CD14-positive monocyte (primary cell): ENCODE data around the gene CTR9. TPM values are rescaled to one million over a fixed set of nuclear protein-coding genes. Genes with fewer than 3 reads are reported as not detected.

Source experiments
- DNase-seq, 3 donors: peaks; one replicate each; pipeline ENCODE4 v3.0.0-alpha.2; 2011 to 2022
- H2AFZ ChIP-seq: 2 replicates; pipeline ENCODE4 v1.6.0; 2012; ENCODE audit warnings: mild to moderate bottlenecking, low read depth, low read length, inconsistent platforms; ENCODE audit not compliant: insufficient read depth, poor library complexity, severe bottlenecking
- H3K27ac ChIP-seq, 2 donors: 1 replicate in 1 of 2; 2 replicates in 1 of 2; pipeline ENCODE4 v1.5.1; 2012 to 2013; ENCODE audit warnings: low read length in 2 of 2, control low read depth in 1 of 2, inconsistent platforms in 1 of 2, low read depth in 1 of 2, mild to moderate bottlenecking in 1 of 2
- H3K27me3 ChIP-seq, 2 donors: one replicate each; pipeline versions ENCODE4 v1.6.0 to v1.6.1; 2011 to 2013; ENCODE audit warnings: low read length in 2 of 2; ENCODE audit not compliant: control insufficient read depth in 2 of 2, insufficient read depth in 2 of 2
- H3K36me3 ChIP-seq, 2 donors: replicated peaks in 1 of 2; 1 replicate in 1 of 2; 2 replicates in 1 of 2; pipeline versions ENCODE4 v1.5.1 to v1.6.1; 2012 to 2013; ENCODE audit warnings: low read length in 2 of 2, control low read depth in 1 of 2, inconsistent platforms in 1 of 2, mild to moderate bottlenecking in 1 of 2; ENCODE audit not compliant: insufficient read depth in 2 of 2, control insufficient read depth in 1 of 2
- H3K4me1 ChIP-seq, 2 donors: 1 replicate in 1 of 2; 2 replicates in 1 of 2; pipeline versions ENCODE4 v1.5.1 to v1.6.1; 2012 to 2013; ENCODE audit warnings: low read length in 2 of 2, control low read depth in 1 of 2, inconsistent platforms in 1 of 2, mild to moderate bottlenecking in 1 of 2, moderate library complexity in 1 of 2; ENCODE audit not compliant: insufficient read depth in 2 of 2, control insufficient read depth in 1 of 2
- H3K4me2 ChIP-seq: replicated peaks from 2 replicates; pipeline ENCODE3; 2012; ENCODE audit warnings: low read length, moderate library complexity, mild to moderate bottlenecking; ENCODE audit not compliant: poor library complexity, severe bottlenecking; ENCODE audit errors: extremely low read depth
- H3K4me3 ChIP-seq, 3 experiments: fragments of 200-600 bp in 1 of 3; sonication (generic) in 1 of 3; replicated peaks in 1 of 3; 1 replicate in 2 of 3; 2 replicates in 1 of 3; pipeline ENCODE4 v1.5.1; 2011 to 2013; ENCODE audit warnings: low read length in 3 of 3, mild to moderate bottlenecking in 3 of 3, control low read depth in 2 of 3, low read depth in 2 of 3, inconsistent platforms in 1 of 3, moderate library complexity in 1 of 3
- H3K79me2 ChIP-seq: 2 replicates; pipeline ENCODE4 v1.6.0; 2012; ENCODE audit warnings: mild to moderate bottlenecking, control low read depth, inconsistent platforms, low read length, moderate library complexity; ENCODE audit not compliant: insufficient read depth
- H3K9ac ChIP-seq: 2 replicates; pipeline ENCODE4 v1.6.0; 2017; ENCODE audit warnings: low read length, mild to moderate bottlenecking; ENCODE audit not compliant: insufficient read depth, poor library complexity, severe bottlenecking
- H3K9me3 ChIP-seq, 2 donors: replicated peaks in 1 of 2; 1 replicate in 1 of 2; 2 replicates in 1 of 2; pipeline versions ENCODE4 v1.5.1 to v1.6.1; 2012 to 2013; ENCODE audit warnings: low read length in 2 of 2, control low read depth in 1 of 2; ENCODE audit not compliant: control insufficient read depth in 1 of 2, insufficient read depth in 1 of 2
- H4K20me1 ChIP-seq: 2 replicates; pipeline ENCODE4 v1.6.0; 2012; ENCODE audit warnings: mild to moderate bottlenecking, low read length, control low read depth, moderate library complexity; ENCODE audit not compliant: insufficient read depth
- H3K27ac Mint-ChIP-seq, 7 donors: one replicate each; pipeline ENCODE4 v1.8.0; 2020; ENCODE audit warnings: mild to moderate bottlenecking in 7 of 7, mixed read lengths in 7 of 7, moderate library complexity in 6 of 7, inconsistent platforms in 2 of 7
- H3K27me3 Mint-ChIP-seq, 3 donors: one replicate each; pipeline ENCODE4 v1.8.0; 2021 to 2022; ENCODE audit warnings: low read depth in 3 of 3, mild to moderate bottlenecking in 3 of 3, mixed read lengths in 3 of 3, moderate library complexity in 3 of 3, inconsistent platforms in 1 of 3
- H3K36me3 Mint-ChIP-seq, 2 donors: one replicate each; pipeline ENCODE4 v1.8.0; 2020; ENCODE audit warnings: mixed read lengths in 2 of 2, inconsistent platforms in 1 of 2, mild to moderate bottlenecking in 1 of 2
- H3K4me1 Mint-ChIP-seq: one replicate; pipeline ENCODE4 v1.8.0; 2020; ENCODE audit warnings: mild to moderate bottlenecking, mixed read lengths
- H3K4me3 Mint-ChIP-seq, 2 donors: one replicate each; pipeline ENCODE4 v1.8.0; 2020; ENCODE audit warnings: mild to moderate bottlenecking in 2 of 2, mixed read lengths in 2 of 2, moderate library complexity in 1 of 2
- H3K9me3 Mint-ChIP-seq, 7 donors: one replicate each; pipeline ENCODE4 v1.8.0; 2020 to 2022; ENCODE audit warnings: mixed read lengths in 7 of 7, mild to moderate bottlenecking in 6 of 7, moderate library complexity in 6 of 7, inconsistent platforms in 2 of 7
- WGBS: methylation state at CpG from one replicate; pipeline ENCODE4 v1.1.5; 2013; ENCODE audit warnings: missing lambda C conversion rate; ENCODE audit not compliant: insufficient coverage; 5-methylcytosine and 5-hydroxymethylcytosine counted together
- intact Hi-C, 2 donors: fragments of 100-400 bp; cut with micrococcal nuclease; formaldehyde crosslinking; loops; one replicate each; pipeline versions ENCODE4 v1.15.0 to v1.15.1; 2023
- polyA plus RNA-seq, 3 donors: library from polyadenylated mRNA; depleted of rRNA in 1 of 3; unstranded in 2 of 3; stranded (reverse) in 1 of 3; fragments of 300-500 nt in 2 of 3; fragments of >200 nt in 1 of 3; fragmentation: Illumina TruSeq in 2 of 3; gene quantifications; 1 replicate in 2 of 3; 2 replicates in 1 of 3; pipeline ENCODE4 v1.2.3, GENCODE V29; 2012 to 2021
- TF ChIP-seq, protein P1 (sequence below): fragments of 200-600 bp; IDR thresholded peaks from one replicate; pipeline ENCODE4 v1.8.0; 2022; ENCODE audit warnings: antibody characterized with exemption, mild to moderate bottlenecking

Gene CTR9
- polyA plus RNA-seq, 3 donors = 5.0 to 37.5 (median 18.3) TPM

DNA sequence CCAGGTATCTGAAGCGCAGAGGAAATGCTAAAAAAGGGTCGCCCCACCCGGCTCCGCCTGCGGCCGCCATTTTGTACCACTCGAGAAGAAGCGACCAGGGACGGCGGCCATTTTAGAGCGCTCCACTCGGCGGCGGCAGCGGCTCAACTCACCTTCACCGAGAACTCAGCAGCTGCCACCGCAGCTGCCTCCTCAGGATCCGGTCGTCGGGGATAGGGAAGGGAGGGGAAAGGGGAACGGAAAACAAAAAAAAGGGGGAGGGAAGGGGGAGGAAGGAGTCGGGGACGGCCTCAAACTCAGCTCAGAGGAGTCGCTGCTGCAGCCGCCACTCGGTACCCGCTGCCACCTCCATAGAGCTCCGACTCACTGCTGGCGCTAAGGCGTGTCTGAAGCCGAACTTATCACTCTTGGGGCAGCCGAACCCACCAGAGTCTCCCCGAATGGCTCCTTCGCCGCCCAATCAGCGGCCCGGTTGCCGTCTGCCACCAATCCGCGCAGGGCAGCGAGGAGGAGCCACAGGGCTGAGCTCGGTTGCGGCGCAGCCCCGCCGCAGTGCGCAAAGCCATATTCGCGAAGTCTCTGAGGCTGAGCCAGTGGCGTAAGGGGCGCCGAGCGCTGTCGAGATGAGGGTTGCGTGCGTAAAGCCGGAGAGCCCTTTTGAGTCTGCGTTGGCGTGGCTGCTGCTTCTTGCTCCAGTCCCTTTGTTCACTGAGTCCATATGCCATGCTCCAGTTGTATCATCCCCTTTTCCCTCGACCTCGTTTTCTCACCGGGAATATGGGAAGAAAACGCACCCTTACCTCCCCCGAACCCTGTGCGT, 57.7 kb downstream of the CTR9 start, which contains the start of gene EIF4G2:
EIF4G2 (minus strand) TSS at position 374 of the 820 bp plus-strand sequence.
- Mint-ChIP-seq H3K4me1 (peaks cover 32% of the 10 kb centered on the region), H3K27me3 (no peaks in the 10 kb centered on the region), H3K27ac (peak within 1 kb of the TSS; percentile 95 to 99 (median 97)), H3K36me3 (peaks cover 33 to 35% of the 10 kb centered on the region in 2 donors), H3K9me3 (no peaks in the 10 kb centered on the region), H3K4me3 (peak within 1 kb of the TSS; percentile 96 to 97)
- peak within 1 kb of the TSS; percentile 98 for H3K9ac ChIP-seq
- H3K4me3 ChIP-seq = peak within 1 kb of the TSS; percentile 95 to 99 (median 95)
- WGBS = under 1% methylated on average over 59 of the region's 65 CpGs
- H3K27ac ChIP-seq = peak within 1 kb of the TSS; percentile 95 to 97
- no peaks in the 10 kb centered on the region for H3K27me3 ChIP-seq
- H3K36me3 ChIP-seq = peaks cover 34 to 35% of the 10 kb centered on the region in 2 donors
- peaks cover 46% of the 10 kb centered on the region for H3K79me2 ChIP-seq
- H2AFZ ChIP-seq = peak within 1 kb of the TSS; percentile 100
- intact Hi-C loops = loop anchor here (2.0 to 10.0 kb wide), 4 partner anchors 48 to 1036 kb away; partner anchors contain the start of genes USP47 (in 1 of the 2) and ZBED5 (in 1 of the 2)
- H4K20me1 ChIP-seq = peaks cover 46% of the 10 kb centered on the region
- no peaks in the 10 kb centered on the region for H3K9me3 ChIP-seq
- peak within 1 kb of the TSS; percentile 91 for H3K4me2 ChIP-seq
- DNase-seq = peak; percentile 99
- TF ChIP-seq, protein P1, sequence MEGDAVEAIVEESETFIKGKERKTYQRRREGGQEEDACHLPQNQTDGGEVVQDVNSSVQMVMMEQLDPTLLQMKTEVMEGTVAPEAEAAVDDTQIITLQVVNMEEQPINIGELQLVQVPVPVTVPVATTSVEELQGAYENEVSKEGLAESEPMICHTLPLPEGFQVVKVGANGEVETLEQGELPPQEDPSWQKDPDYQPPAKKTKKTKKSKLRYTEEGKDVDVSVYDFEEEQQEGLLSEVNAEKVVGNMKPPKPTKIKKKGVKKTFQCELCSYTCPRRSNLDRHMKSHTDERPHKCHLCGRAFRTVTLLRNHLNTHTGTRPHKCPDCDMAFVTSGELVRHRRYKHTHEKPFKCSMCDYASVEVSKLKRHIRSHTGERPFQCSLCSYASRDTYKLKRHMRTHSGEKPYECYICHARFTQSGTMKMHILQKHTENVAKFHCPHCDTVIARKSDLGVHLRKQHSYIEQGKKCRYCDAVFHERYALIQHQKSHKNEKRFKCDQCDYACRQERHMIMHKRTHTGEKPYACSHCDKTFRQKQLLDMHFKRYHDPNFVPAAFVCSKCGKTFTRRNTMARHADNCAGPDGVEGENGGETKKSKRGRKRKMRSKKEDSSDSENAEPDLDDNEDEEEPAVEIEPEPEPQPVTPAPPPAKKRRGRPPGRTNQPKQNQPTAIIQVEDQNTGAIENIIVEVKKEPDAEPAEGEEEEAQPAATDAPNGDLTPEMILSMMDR = no peak
- H3K4me1 ChIP-seq = peaks cover 27 to 43% of the 10 kb centered on the region in 2 donors

- WGBS = under 1% methylated on average over 22 of the region's 29 CpGs
- Histone ChIP-seq H3K9ac (peak overlapping the region; percentile 87), H2AFZ (peak overlapping the region; percentile 100), H3K79me2 (peaks cover 38% of the 10 kb centered on the region), H3K4me2 (peak overlapping the region; percentile 91), H3K9me3 (no peaks in the 10 kb centered on the region), H3K4me3 (peak overlapping the region; percentile 53 to 99 (median 95)), H3K4me1 (peaks cover 27 to 43% of the 10 kb centered on the region in 2 donors), H4K20me1 (peaks cover 38% of the 10 kb centered on the region), H3K27me3 (no peaks in the 10 kb centered on the region), H3K27ac (peak overlapping the region; percentile 95 to 97), H3K36me3 (peaks cover 26 to 27% of the 10 kb centered on the region in 2 donors)
- Mint-ChIP-seq H3K36me3 (peaks cover 25 to 27% of the 10 kb centered on the region in 2 donors), H3K4me1 (peaks cover 35% of the 10 kb centered on the region), H3K9me3 (no peaks in the 10 kb centered on the region), H3K4me3 (peak overlapping the region; percentile 96 to 97), H3K27me3 (peaks cover 0 to 2% (median 0%) of the 10 kb centered on the region in 3 donors), H3K27ac (peak overlapping the region; percentile 92 to 97 (median 95))
- peak in 1 of 3 donors; percentile 51 for DNase-seq
- intact Hi-C loops = loop anchor here (2.0 to 10.0 kb wide), 4 partner anchors 47 to 1035 kb away; partner anchors contain the start of genes USP47 (in 1 of the 2) and ZBED5 (in 1 of the 2)
- TF ChIP-seq, protein P1 = no peak
Observed at GRCh38 chr11:10809373-10810160, 58.5 kb downstream of the CTR9 start.
